Stomach (tissue), 9 donors: ENCODE data around the gene RNF114. TPM values are rescaled to one million over a fixed set of nuclear protein-coding genes. Genes with fewer than 3 reads are reported as not detected.

Source experiments
- DNase-seq, 2 donors: peaks; one replicate each; pipeline versions ENCODE4 v3.0.0 to v3.0.0-alpha.2; 2013 to 2019
- H3K27ac ChIP-seq, 5 donors: fragments of 200-600 bp in 4 of 5; sonication (generic) in 4 of 5; one replicate each; pipeline ENCODE4 v1.5.1; 2013 to 2019; ENCODE audit warnings: mild to moderate bottlenecking in 1 of 5, moderate library complexity in 1 of 5
- H3K27me3 ChIP-seq, 3 donors: fragments of 200-600 bp; sonication (generic); one replicate each; pipeline ENCODE4 v1.5.1; 2017 to 2019; ENCODE audit warnings: mixed run types in 1 of 3
- H3K36me3 ChIP-seq, 4 donors: fragments of 200-600 bp; sonication (generic); 1 replicate in 3 of 4; 2 replicates in 1 of 4; pipeline ENCODE4 v1.5.1; 2016 to 2019
- H3K4me1 ChIP-seq, 4 donors: fragments of 200-600 bp; sonication (generic); one replicate each; pipeline ENCODE4 v1.5.1; 2016 to 2019
- H3K4me3 ChIP-seq, 4 donors: fragments of 200-600 bp; sonication (generic) in 3 of 4; one replicate each; pipeline ENCODE4 v1.5.1; 2016 to 2019; ENCODE audit warnings: mild to moderate bottlenecking in 1 of 4
- H3K9me3 ChIP-seq, 4 donors: fragments of 200-600 bp; sonication (generic); one replicate each; pipeline ENCODE4 v1.5.1; 2016 to 2019
- CTCF ChIP-seq, 7 experiments: fragments of 450-650 bp in 4 of 7; fragments of 200-600 bp in 3 of 7; sonication (generic) in 3 of 7; IDR thresholded peaks; one replicate each; pipeline ENCODE4 v1.5.1; 2016 to 2019; ENCODE audit warnings: antibody characterized with exemption in 7 of 7, control low read depth in 2 of 7, mild to moderate bottlenecking in 1 of 7
- EP300 ChIP-seq: sonication (generic); formaldehyde crosslinking; IDR thresholded peaks from one replicate; pipeline ENCODE4 v1.6.1; 2017; ENCODE audit warnings: antibody characterized with exemption
- POLR2A ChIP-seq, 4 donors: fragments of 450-650 bp; IDR thresholded peaks; one replicate each; pipeline ENCODE4 v1.6.1; 2016; ENCODE audit warnings: antibody characterized with exemption in 4 of 4, control low read depth in 2 of 4, mild to moderate bottlenecking in 1 of 4, moderate library complexity in 1 of 4
- POLR2AphosphoS5 ChIP-seq, 3 donors: sonication (generic); formaldehyde crosslinking; IDR thresholded peaks; one replicate each; pipeline ENCODE4 v1.6.1; 2016; ENCODE audit warnings: antibody characterized with exemption in 3 of 3
- WGBS, 5 donors: extraction: QIAGEN DNeasy Blood & Tissue Kit in 3 of 5; methylation state at CpG; one replicate each; pipeline versions ENCODE4 v1.1.5 to v1.1.7; 2013 to 2018; 5-methylcytosine and 5-hydroxymethylcytosine counted together
- intact Hi-C: fragments of 100-400 bp; cut with DNase I; formaldehyde crosslinking; loops from one replicate; pipeline ENCODE4 v1.15.1; 2023; ENCODE audit warnings: low total_unique reads
- polyA plus RNA-seq, 3 donors: library from polyadenylated mRNA; stranded (reverse); fragments of 200-250 nt; gene quantifications; one replicate each; pipeline ENCODE4 v1.2.3, GENCODE V29; 2013
- total RNA-seq, 5 donors: library from RNA; depleted of rRNA; stranded (reverse); fragments of >200 nt; gene quantifications; one replicate each; pipeline versions ENCODE4 v1.1.0 to v1.2.3, GENCODE V29; 2014 to 2016
- donor health status: healthy with polysubstance abuse.
- donor health status: Bipolar disorder and iron deficiency.
- donor health status: healthy.

The RNF114 gene
- total and polyA plus RNA-seq, 8 donors: 29.5 to 317 (median 63.6) TPM

GRCh38 chr20:49887251-49888211 is 48.7 kb upstream of the RNF114 start:
- H3K36me3 ChIP-seq: peaks cover 25 to 65% (median 63%) of the 10 kb centered on the region in 4 donors
- no peak for TF ChIP-seq EP300
- no peak for TF ChIP-seq POLR2A (IDR thresholded peaks at IDR 0.05)
- TF ChIP-seq POLR2AphosphoS5 (IDR thresholded peaks at IDR 0.05): no peak
- TF ChIP-seq CTCF (IDR thresholded peaks at IDR 0.05): no peak
- no peak overlapping the region for H3K4me3 ChIP-seq
- intact Hi-C loops: loop anchor here (2.0 kb wide), 1 partner anchor 277 kb away; no protein-coding TSS in a partner anchor
- WGBS, 5 donors: 70 to 88% (median 86%) methylated on average over 24 to 32 of the region's 32 CpGs
- no peaks in the 10 kb centered on the region for H3K9me3 ChIP-seq
- peaks cover 39 to 62% (median 49%) of the 10 kb centered on the region in 4 donors for H3K4me1 ChIP-seq
- no peaks in the 10 kb centered on the region for H3K27me3 ChIP-seq
- peak in 1 of 2 donors; percentile 55 for DNase-seq
- peak overlapping the region in 4 of 5 donors; percentile 32 to 69 (median 62) for H3K27ac ChIP-seq

- Histone ChIP-seq H3K4me1 (peaks cover 39 to 71% (median 57%) of the 10 kb centered on the region in 4 donors), H3K27me3 (no peaks in the 10 kb centered on the region), H3K9me3 (no peaks in the 10 kb centered on the region), H3K36me3 (peaks cover 22 to 57% (median 54%) of the 10 kb centered on the region in 4 donors), H3K4me3 (no peak overlapping the region), H3K27ac (peak overlapping the region in 3 of 5 donors; percentile 32 to 69 (median 59))
- TF ChIP-seq POLR2A (IDR thresholded peaks at IDR 0.05): no peak
- TF ChIP-seq CTCF (IDR thresholded peaks at IDR 0.05): peak in 5 of 7 experiments; percentile 48 to 76 (median 60)
- 54 to 68% (median 60%) methylated on average over 16 to 18 of the region's 18 CpGs for WGBS, 5 donors
- intact Hi-C loops: loop anchor here (2.0 kb wide), 1 partner anchor 278 kb away; no protein-coding TSS in a partner anchor
- peak; percentile 56 to 80 for DNase-seq
These were observed 47.8 kb upstream of the RNF114 start for GRCh38 chr20:49888212-49889000.

GRCh38 chr20:49889001-49889934 is 46.9 kb upstream of the RNF114 start:
- peak; percentile 48 to 53 for DNase-seq
- H3K9me3 ChIP-seq: no peaks in the 10 kb centered on the region
- peak overlapping the region; percentile 3 to 49 (median 34) for H3K27ac ChIP-seq
- peaks cover 15 to 48% (median 46%) of the 10 kb centered on the region in 4 donors for H3K36me3 ChIP-seq
- peaks cover 39 to 78% (median 64%) of the 10 kb centered on the region in 4 donors for H3K4me1 ChIP-seq
- peak in 1 of 3 donors; percentile 10 for TF ChIP-seq POLR2AphosphoS5 (IDR thresholded peaks at IDR 0.05)
- no peak for TF ChIP-seq CTCF (IDR thresholded peaks at IDR 0.05)
- WGBS, 5 donors: 33 to 62% (median 50%) methylated on average over 7 to 9 of the region's 9 CpGs
- H3K27me3 ChIP-seq: no peaks in the 10 kb centered on the region
- intact Hi-C loops: loop anchor here (2.0 kb wide), 1 partner anchor 278 kb away; no protein-coding TSS in a partner anchor
- no peak overlapping the region for H3K4me3 ChIP-seq
